ENCODE measurements around the gene SP9.

Gene SP9

DNA sequence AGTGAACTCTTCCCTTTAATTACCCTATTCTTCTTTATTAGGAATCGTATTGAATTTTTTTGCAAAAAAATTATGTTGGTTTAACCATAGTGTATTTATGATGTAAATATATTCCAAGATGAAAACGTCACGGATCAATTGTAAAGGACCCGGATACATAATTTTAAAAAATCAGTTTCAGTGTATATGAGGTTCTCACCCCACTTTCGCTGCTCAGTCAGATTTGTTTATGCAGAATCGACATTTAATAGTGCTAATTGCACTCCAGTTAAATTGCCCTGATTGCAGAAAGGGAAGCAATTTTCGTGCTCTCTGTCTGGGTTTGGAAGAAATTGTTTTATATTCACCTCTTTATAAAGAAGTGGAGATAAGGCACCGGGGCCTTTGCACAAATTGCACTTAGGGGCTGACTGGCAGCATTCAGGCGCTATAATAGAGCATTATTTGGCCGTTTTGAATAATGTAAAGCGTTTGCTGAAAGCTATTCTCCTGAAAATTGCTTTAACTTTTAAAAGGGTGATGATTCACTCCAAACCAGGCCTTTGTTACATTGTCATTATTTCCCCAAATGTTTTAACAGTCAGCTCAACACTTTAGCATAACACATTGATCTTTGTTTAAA lies 3.0 kb upstream of the SP9 start:
- TF ChIP-seq, protein P1, sequence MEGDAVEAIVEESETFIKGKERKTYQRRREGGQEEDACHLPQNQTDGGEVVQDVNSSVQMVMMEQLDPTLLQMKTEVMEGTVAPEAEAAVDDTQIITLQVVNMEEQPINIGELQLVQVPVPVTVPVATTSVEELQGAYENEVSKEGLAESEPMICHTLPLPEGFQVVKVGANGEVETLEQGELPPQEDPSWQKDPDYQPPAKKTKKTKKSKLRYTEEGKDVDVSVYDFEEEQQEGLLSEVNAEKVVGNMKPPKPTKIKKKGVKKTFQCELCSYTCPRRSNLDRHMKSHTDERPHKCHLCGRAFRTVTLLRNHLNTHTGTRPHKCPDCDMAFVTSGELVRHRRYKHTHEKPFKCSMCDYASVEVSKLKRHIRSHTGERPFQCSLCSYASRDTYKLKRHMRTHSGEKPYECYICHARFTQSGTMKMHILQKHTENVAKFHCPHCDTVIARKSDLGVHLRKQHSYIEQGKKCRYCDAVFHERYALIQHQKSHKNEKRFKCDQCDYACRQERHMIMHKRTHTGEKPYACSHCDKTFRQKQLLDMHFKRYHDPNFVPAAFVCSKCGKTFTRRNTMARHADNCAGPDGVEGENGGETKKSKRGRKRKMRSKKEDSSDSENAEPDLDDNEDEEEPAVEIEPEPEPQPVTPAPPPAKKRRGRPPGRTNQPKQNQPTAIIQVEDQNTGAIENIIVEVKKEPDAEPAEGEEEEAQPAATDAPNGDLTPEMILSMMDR (conservative IDR thresholded peaks at IDR 0.05; ENCODE audit: low read length): no peak
- no peak for TF ChIP-seq EZH2phosphoT487 (IDR thresholded peaks at IDR 0.05; ENCODE audit: borderline replicate concordance)
- Histone ChIP-seq H3K4me2 (ENCODE audit: low read depth, low read length, poor library complexity, severe bottlenecking) (no peak overlapping the region), H2AFZ (ENCODE audit: low read length) (no peak overlapping the region), H3K4me3 (ENCODE audit: low read length, poor library complexity, severe bottlenecking) (no peak overlapping the region), H3K4me1 (ENCODE audit: insufficient read depth, low read length, poor library complexity, severe bottlenecking) (no peaks in the 10 kb centered on the region), H3K9ac (ENCODE audit: low read depth, low read length, poor library complexity, severe bottlenecking) (no peak overlapping the region), H3K79me2 (ENCODE audit: insufficient read depth, low read length) (no peaks in the 10 kb centered on the region), H3K27me3 (ENCODE audit: insufficient read depth, low read length, poor library complexity, severe bottlenecking) (peaks cover 5% of the 10 kb centered on the region), H3K9me3 (ENCODE audit: insufficient read depth, low read depth, low read length) (no peaks in the 10 kb centered on the region), H3K9me2 (replicated peaks; ENCODE audit: low read depth, low read length) (no peaks in the 10 kb centered on the region), H3F3A (ENCODE audit: low read depth) (no peaks in the 10 kb centered on the region), H4K20me1 (ENCODE audit: insufficient read depth, low read length, poor library complexity, severe bottlenecking) (no peaks in the 10 kb centered on the region), H3K36me3 (ENCODE audit: insufficient read depth, low read length) (no peaks in the 10 kb centered on the region)

DNA sequence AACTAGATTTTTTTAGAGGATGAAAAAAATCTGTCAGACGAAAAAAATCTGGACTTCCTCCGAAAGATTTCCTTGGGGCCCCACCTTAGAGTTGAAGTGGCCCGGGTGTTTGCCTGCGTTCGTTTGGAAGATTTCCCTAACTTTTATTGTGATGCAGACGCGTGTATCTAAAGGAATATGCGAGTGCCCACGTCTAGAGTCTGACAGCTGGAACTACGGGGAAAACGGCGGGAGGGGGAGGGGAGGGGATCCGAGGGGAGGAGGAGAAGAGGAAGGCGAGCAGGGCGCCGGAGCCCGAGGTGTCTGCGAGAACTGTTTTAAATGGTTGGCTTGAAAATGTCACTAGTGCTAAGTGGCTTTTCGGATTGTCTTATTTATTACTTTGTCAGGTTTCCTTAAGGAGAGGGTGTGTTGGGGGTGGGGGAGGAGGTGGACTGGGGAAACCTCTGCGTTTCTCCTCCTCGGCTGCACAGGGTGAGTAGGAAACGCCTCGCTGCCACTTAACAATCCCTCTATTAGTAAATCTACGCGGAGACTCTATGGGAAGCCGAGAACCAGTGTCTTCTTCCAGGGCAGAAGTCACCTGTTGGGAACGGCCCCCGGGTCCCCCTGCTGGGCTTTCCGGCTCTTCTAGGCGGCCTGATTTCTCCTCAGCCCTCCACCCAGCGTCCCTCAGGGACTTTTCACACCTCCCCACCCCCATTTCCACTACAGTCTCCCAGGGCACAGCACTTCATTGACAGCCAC lies 2.4 kb upstream of the SP9 start:
- H3K79me2 ChIP-seq (ENCODE audit: insufficient read depth, low read length): no peaks in the 10 kb centered on the region
- H3F3A ChIP-seq (ENCODE audit: low read depth): no peaks in the 10 kb centered on the region
- H4K20me1 ChIP-seq (ENCODE audit: insufficient read depth, low read length, poor library complexity, severe bottlenecking): no peaks in the 10 kb centered on the region
- H3K4me3 ChIP-seq (ENCODE audit: low read length, poor library complexity, severe bottlenecking): no peak overlapping the region
- TF ChIP-seq, protein P1 (conservative IDR thresholded peaks at IDR 0.05; ENCODE audit: low read length): no peak
- TF ChIP-seq EZH2phosphoT487 (IDR thresholded peaks at IDR 0.05; ENCODE audit: borderline replicate concordance): no peak
- H3K27me3 ChIP-seq (ENCODE audit: insufficient read depth, low read length, poor library complexity, severe bottlenecking): peaks cover 2% of the 10 kb centered on the region
- no peaks in the 10 kb centered on the region for H3K9me2 ChIP-seq (replicated peaks; ENCODE audit: low read depth, low read length)
- no peak overlapping the region for H2AFZ ChIP-seq (ENCODE audit: low read length)
- H3K4me2 ChIP-seq (ENCODE audit: low read depth, low read length, poor library complexity, severe bottlenecking): no peak overlapping the region
- H3K9ac ChIP-seq (ENCODE audit: low read depth, low read length, poor library complexity, severe bottlenecking): no peak overlapping the region
- H3K4me1 ChIP-seq (ENCODE audit: insufficient read depth, low read length, poor library complexity, severe bottlenecking): no peaks in the 10 kb centered on the region
- no peaks in the 10 kb centered on the region for H3K36me3 ChIP-seq (ENCODE audit: insufficient read depth, low read length)
- H3K9me3 ChIP-seq (ENCODE audit: insufficient read depth, low read depth, low read length): no peaks in the 10 kb centered on the region

- Histone ChIP-seq H3K36me3 (ENCODE audit: insufficient read depth, low read length) (no peaks in the 10 kb centered on the region), H3K27me3 (ENCODE audit: insufficient read depth, low read length, poor library complexity, severe bottlenecking) (no peaks in the 10 kb centered on the region), H3K4me3 (ENCODE audit: low read length, poor library complexity, severe bottlenecking) (no peak overlapping the region), H4K20me1 (ENCODE audit: insufficient read depth, low read length, poor library complexity, severe bottlenecking) (no peaks in the 10 kb centered on the region), H3K9ac (ENCODE audit: low read depth, low read length, poor library complexity, severe bottlenecking) (no peak overlapping the region), H3K4me2 (ENCODE audit: low read depth, low read length, poor library complexity, severe bottlenecking) (no peak overlapping the region), H3K9me3 (ENCODE audit: insufficient read depth, low read depth, low read length) (no peaks in the 10 kb centered on the region), H3K79me2 (ENCODE audit: insufficient read depth, low read length) (no peaks in the 10 kb centered on the region), H3K4me1 (ENCODE audit: insufficient read depth, low read length, poor library complexity, severe bottlenecking) (no peaks in the 10 kb centered on the region), H3K9me2 (replicated peaks; ENCODE audit: low read depth, low read length) (no peaks in the 10 kb centered on the region), H3F3A (ENCODE audit: low read depth) (no peaks in the 10 kb centered on the region), H2AFZ (ENCODE audit: low read length) (no peak overlapping the region)
- no peak for TF ChIP-seq EZH2phosphoT487 (IDR thresholded peaks at IDR 0.05; ENCODE audit: borderline replicate concordance)
- TF ChIP-seq, protein P1 (conservative IDR thresholded peaks at IDR 0.05; ENCODE audit: low read length): no peak
Measured at GRCh38 chr2:174333017-174333371, 1.8 kb upstream of the SP9 start.

Data from Loucy (cell line).